DMS153 treated with DMSO at 0.1 percent for 48 hours (cell line): ENCODE results near the gene SRGAP1.
"Not testable (repeated sequence)": the region's sequence is repeated elsewhere in the genome, so short reads cannot be mapped to it uniquely, and the experiment has no call there.

Experiments used
- DNase-seq: peaks from one replicate; lab custom pipeline; 2025; ENCODE audit not compliant: unreplicated experiment; lab: John Stamatoyannopoulos, UW

SRGAP1 gene

GRCh38 chr12:64187370-64187769, 342.9 kb downstream of the SRGAP1 start:
- no peak for DNase-seq

GRCh38 chr12:64187794-64188193, 343.3 kb downstream of the SRGAP1 start:
- DNase-seq = no peak

- no peak for DNase-seq
Observed at GRCh38 chr12:64189530-64189929, 345.0 kb downstream of the SRGAP1 start.

GRCh38 chr12:64190140-64190539, 345.6 kb downstream of the SRGAP1 start:
- no peak for DNase-seq

GRCh38 chr12:64192644-64193444, 348.3 kb downstream of the SRGAP1 start:
- no peak for DNase-seq

GRCh38 chr12:64193931-64194330, 349.4 kb downstream of the SRGAP1 start:
- no peak for DNase-seq

GRCh38 chr12:64194333-64195149, 350.0 kb downstream of the SRGAP1 start:
- no peak for DNase-seq

- not testable (repeated sequence) for DNase-seq
Observed at GRCh38 chr12:64195841-64196240, 351.3 kb downstream of the SRGAP1 start.

- no peak for DNase-seq
Observed at GRCh38 chr12:64203036-64203435, 358.5 kb downstream of the SRGAP1 start.

- no peak for DNase-seq
Observed at GRCh38 chr12:64203775-64204174, 359.3 kb downstream of the SRGAP1 start.

GRCh38 chr12:64205542-64205941, 361.0 kb downstream of the SRGAP1 start:
- no peak for DNase-seq

GRCh38 chr12:64207453-64207852, 363.0 kb downstream of the SRGAP1 start:
- no peak for DNase-seq
